Measurements from ENCODE around the gene PLPP4. TPM values are rescaled to one million over a fixed set of nuclear protein-coding genes. Genes with fewer than 3 reads are reported as not detected.

PLPP4 gene
- total RNA-seq, 1 experiment from 2014 or later, result not detected

DNA sequence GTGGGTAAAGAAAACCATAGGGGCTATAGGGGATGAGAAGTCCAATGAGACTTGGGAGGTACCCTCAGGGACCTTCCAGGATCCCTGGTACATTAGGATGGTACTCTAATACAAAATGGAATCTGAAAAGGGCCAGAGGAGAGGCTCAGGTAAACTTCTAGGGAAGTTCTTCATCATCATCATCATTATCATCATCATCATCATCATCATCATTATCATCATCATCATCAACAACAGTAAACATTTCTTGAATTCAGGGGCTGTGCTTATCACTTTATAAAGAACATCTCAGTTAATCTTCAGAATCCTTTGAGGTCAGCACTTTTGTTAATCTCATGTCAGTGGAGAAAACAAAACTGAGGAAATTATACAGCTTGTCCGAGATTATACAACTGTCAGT, 50.1 kb downstream of the PLPP4 start:
- Histone ChIP-seq H2AK5ac (ENCODE audit: insufficient read length, low read length) (no peak overlapping the region), H3K4me2 (ENCODE audit: insufficient read depth, insufficient read length, low read length) (no peak overlapping the region), H3K4ac (ENCODE audit: low read depth, low read length) (no peak overlapping the region), H3K56ac (ENCODE audit: insufficient read length, low read depth, low read length) (no peak overlapping the region), H4K5ac (ENCODE audit: insufficient read length, low read depth, low read length) (no peak overlapping the region), H3K23me2 (ENCODE audit: insufficient read length, low read depth, low read length, poor library complexity, severe bottlenecking) (no peaks in the 10 kb centered on the region), H3K27me3 (ENCODE audit: insufficient read depth, low read length) (no peaks in the 10 kb centered on the region), H2AFZ (ENCODE audit: low read length) (no peak overlapping the region), H3K79me1 (ENCODE audit: insufficient read depth, low read depth, low read length, poor library complexity, severe bottlenecking) (no peaks in the 10 kb centered on the region), H2BK120ac (ENCODE audit: low read depth, low read length, poor library complexity, severe bottlenecking) (no peak overlapping the region), H3K9me3 (ENCODE audit: control insufficient read depth, low read depth, low read length) (no peaks in the 10 kb centered on the region), H4K91ac (ENCODE audit: insufficient read length, low read depth, low read length) (no peak overlapping the region), H2BK12ac (ENCODE audit: insufficient read length, low read depth, low read length) (no peak overlapping the region), H3K79me2 (ENCODE audit: insufficient read depth, low read length) (no peaks in the 10 kb centered on the region), H2BK5ac (ENCODE audit: insufficient read length, low read length) (no peak overlapping the region), H3K9ac (ENCODE audit: extremely low read depth, insufficient read length, low read length) (no peak overlapping the region), H4K8ac (replicated peaks; ENCODE audit: insufficient read length, low read depth, low read length) (no peak overlapping the region), H3K27ac (ENCODE audit: insufficient read length, low read depth, low read length) (no peak overlapping the region), H3T11ph (ENCODE audit: low read length) (no peak overlapping the region), H3K4me1 (ENCODE audit: insufficient read depth, low read length) (peaks cover 6% of the 10 kb centered on the region; the same call in 1 of the 2 replicates), H3K14ac (ENCODE audit: insufficient read depth, low read length) (no peak overlapping the region), H4K20me1 (ENCODE audit: control insufficient read depth, insufficient read depth, insufficient read length) (no peaks in the 10 kb centered on the region), H2BK20ac (ENCODE audit: low read depth, low read length, poor library complexity, severe bottlenecking) (no peak overlapping the region), H3K23ac (ENCODE audit: insufficient read length, low read depth, low read length) (no peak overlapping the region), H2BK15ac (ENCODE audit: low read depth, low read length) (no peak overlapping the region), H3K18ac (ENCODE audit: insufficient read length, low read depth, low read length) (no peak overlapping the region)
- H3K27me3 Mint-ChIP-seq (ENCODE audit: low read depth), result peaks cover 16% of the 10 kb centered on the region
- TF ChIP-seq, protein P1, sequence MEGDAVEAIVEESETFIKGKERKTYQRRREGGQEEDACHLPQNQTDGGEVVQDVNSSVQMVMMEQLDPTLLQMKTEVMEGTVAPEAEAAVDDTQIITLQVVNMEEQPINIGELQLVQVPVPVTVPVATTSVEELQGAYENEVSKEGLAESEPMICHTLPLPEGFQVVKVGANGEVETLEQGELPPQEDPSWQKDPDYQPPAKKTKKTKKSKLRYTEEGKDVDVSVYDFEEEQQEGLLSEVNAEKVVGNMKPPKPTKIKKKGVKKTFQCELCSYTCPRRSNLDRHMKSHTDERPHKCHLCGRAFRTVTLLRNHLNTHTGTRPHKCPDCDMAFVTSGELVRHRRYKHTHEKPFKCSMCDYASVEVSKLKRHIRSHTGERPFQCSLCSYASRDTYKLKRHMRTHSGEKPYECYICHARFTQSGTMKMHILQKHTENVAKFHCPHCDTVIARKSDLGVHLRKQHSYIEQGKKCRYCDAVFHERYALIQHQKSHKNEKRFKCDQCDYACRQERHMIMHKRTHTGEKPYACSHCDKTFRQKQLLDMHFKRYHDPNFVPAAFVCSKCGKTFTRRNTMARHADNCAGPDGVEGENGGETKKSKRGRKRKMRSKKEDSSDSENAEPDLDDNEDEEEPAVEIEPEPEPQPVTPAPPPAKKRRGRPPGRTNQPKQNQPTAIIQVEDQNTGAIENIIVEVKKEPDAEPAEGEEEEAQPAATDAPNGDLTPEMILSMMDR (conservative IDR thresholded peaks at IDR 0.05), result no peak
- peaks cover 0 to 4% (median 0%) of the 10 kb centered on the region in 3 experiments; a peak in 3 of 7 replicates for H3K36me3 Mint-ChIP-seq (ENCODE audit: insufficient read depth in 1 of 3, low read depth in 3 of 3)
- DNase-seq, result no peak
- H3K4me3 Mint-ChIP-seq, result no peak overlapping the region
- H3K9me3 Mint-ChIP-seq, result no peaks in the 10 kb centered on the region; a peak in 2 of 5 replicates
- no peak overlapping the region for H3K27ac Mint-ChIP-seq
- WGBS (ENCODE audit: extremely low coverage, insufficient read length, low lambda C conversion rate), result no CpG with 5 or more reads among the region's 1 CpG
- peaks cover 33 to 40% of the 10 kb centered on the region in 2 experiments for H3K4me1 Mint-ChIP-seq

All from H9 (cell line).